Ishikawa (cell line): Measurements from ENCODE around the gene ZNF615.

Source experiments
- CEBPB ChIP-seq: IDR thresholded peaks from 2 replicates; pipeline ENCODE4 v1.6.1; 2012
- CREB1 ChIP-seq: IDR thresholded peaks from 2 replicates; pipeline ENCODE4 v1.6.1; 2012; ENCODE audit warnings: low read depth
- EGR1 ChIP-seq: IDR thresholded peaks from 2 replicates; pipeline ENCODE4 v1.6.1; 2012
- EP300 ChIP-seq: IDR thresholded peaks from 2 replicates; pipeline ENCODE4 v1.6.1; 2012; ENCODE audit warnings: borderline replicate concordance
- FOXM1 ChIP-seq: IDR thresholded peaks from 2 replicates; pipeline ENCODE4 v1.6.1; 2012; ENCODE audit warnings: low read depth, borderline replicate concordance
- NFIC ChIP-seq: IDR thresholded peaks from 2 replicates; pipeline ENCODE4 v1.6.1; 2012
- RAD21 ChIP-seq: IDR thresholded peaks from 2 replicates; pipeline ENCODE4 v1.6.1; 2012; ENCODE audit warnings: low read depth
- TAF1 ChIP-seq: IDR thresholded peaks from 2 replicates; pipeline ENCODE4 v1.6.1; 2012; ENCODE audit warnings: low read depth, mild to moderate bottlenecking
- TCF12 ChIP-seq: IDR thresholded peaks from 2 replicates; pipeline ENCODE4 v1.6.1; 2012; ENCODE audit warnings: low read depth
- TEAD4 ChIP-seq: IDR thresholded peaks from 2 replicates; pipeline ENCODE4 v1.6.1; 2012
- YY1 ChIP-seq: IDR thresholded peaks from 2 replicates; pipeline ENCODE4 v1.6.1; 2012; ENCODE audit warnings: low read depth
- ZBTB7A ChIP-seq: IDR thresholded peaks from 2 replicates; pipeline ENCODE4 v1.6.1; 2012; ENCODE audit warnings: low read depth
- TF ChIP-seq, protein P1 (sequence below): IDR thresholded peaks from 2 replicates; pipeline ENCODE4 v1.6.1; 2012
- TF ChIP-seq, protein P2 (sequence below): IDR thresholded peaks from 2 replicates; pipeline ENCODE4 v1.6.1; 2012
- TF ChIP-seq, protein P3 (sequence below): IDR thresholded peaks from 2 replicates; pipeline ENCODE4 v1.6.1; 2012; ENCODE audit warnings: low read depth, mild to moderate bottlenecking

The ZNF615 gene

DNA sequence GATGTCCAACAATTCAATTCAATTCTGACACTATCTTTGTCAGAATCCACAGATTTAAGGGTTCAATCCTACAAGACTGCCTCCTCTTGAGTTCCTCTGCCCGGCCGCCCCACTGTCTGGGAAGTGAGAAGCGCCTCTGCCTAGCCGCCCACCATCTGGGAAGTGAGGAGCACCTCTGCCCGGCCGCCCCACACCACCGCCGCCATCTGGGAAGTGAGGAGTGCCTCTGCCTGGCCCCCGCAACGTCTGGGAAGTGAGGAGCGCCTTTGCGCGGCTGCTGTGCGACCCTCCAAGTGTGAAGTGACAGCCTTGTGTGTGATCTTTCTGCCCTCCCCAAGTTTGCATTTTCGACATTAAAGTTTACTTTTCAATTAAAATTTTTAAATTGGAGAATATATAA, 14.2 kb upstream of the ZNF615 start:
- TF ChIP-seq, protein P1, sequence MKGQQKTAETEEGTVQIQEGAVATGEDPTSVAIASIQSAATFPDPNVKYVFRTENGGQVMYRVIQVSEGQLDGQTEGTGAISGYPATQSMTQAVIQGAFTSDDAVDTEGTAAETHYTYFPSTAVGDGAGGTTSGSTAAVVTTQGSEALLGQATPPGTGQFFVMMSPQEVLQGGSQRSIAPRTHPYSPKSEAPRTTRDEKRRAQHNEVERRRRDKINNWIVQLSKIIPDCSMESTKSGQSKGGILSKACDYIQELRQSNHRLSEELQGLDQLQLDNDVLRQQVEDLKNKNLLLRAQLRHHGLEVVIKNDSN = no peak
- no peak for TF ChIP-seq FOXM1
- TF ChIP-seq, protein P2, sequence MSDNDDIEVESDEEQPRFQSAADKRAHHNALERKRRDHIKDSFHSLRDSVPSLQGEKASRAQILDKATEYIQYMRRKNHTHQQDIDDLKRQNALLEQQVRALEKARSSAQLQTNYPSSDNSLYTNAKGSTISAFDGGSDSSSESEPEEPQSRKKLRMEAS = no peak
- no peak for TF ChIP-seq TAF1
- TF ChIP-seq, protein P3, sequence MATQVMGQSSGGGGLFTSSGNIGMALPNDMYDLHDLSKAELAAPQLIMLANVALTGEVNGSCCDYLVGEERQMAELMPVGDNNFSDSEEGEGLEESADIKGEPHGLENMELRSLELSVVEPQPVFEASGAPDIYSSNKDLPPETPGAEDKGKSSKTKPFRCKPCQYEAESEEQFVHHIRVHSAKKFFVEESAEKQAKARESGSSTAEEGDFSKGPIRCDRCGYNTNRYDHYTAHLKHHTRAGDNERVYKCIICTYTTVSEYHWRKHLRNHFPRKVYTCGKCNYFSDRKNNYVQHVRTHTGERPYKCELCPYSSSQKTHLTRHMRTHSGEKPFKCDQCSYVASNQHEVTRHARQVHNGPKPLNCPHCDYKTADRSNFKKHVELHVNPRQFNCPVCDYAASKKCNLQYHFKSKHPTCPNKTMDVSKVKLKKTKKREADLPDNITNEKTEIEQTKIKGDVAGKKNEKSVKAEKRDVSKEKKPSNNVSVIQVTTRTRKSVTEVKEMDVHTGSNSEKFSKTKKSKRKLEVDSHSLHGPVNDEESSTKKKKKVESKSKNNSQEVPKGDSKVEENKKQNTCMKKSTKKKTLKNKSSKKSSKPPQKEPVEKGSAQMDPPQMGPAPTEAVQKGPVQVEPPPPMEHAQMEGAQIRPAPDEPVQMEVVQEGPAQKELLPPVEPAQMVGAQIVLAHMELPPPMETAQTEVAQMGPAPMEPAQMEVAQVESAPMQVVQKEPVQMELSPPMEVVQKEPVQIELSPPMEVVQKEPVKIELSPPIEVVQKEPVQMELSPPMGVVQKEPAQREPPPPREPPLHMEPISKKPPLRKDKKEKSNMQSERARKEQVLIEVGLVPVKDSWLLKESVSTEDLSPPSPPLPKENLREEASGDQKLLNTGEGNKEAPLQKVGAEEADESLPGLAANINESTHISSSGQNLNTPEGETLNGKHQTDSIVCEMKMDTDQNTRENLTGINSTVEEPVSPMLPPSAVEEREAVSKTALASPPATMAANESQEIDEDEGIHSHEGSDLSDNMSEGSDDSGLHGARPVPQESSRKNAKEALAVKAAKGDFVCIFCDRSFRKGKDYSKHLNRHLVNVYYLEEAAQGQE = no peak
- TF ChIP-seq ZBTB7A = no peak
- no peak for TF ChIP-seq NFIC
- TF ChIP-seq EGR1 = no peak
- TF ChIP-seq CEBPB = no peak
- no peak for TF ChIP-seq RAD21
- no peak for TF ChIP-seq TEAD4
- no peak for TF ChIP-seq EP300

DNA sequence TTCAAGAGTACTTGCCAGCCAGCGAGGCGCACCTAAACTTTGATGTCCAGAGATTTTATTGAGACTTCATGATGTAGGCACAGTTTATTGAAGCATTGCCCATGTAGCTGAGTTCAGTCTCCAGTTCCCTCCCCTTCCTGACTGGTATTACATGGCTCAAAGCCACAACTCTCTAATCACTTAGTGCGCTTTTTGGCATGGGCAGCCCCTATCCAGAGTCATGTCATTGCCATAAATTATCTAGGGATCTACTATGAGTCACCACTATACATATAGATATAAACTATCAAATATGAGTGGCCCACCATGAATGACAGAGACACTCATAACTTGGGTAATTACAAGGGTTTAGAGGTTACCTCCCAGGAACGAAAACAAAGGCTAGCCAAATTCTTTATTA, 12.5 kb upstream of the ZNF615 start:
- TF ChIP-seq NFIC (no peak), ZBTB7A (no peak), FOXM1 (no peak)
- TF ChIP-seq, protein P2 = no peak

DNA sequence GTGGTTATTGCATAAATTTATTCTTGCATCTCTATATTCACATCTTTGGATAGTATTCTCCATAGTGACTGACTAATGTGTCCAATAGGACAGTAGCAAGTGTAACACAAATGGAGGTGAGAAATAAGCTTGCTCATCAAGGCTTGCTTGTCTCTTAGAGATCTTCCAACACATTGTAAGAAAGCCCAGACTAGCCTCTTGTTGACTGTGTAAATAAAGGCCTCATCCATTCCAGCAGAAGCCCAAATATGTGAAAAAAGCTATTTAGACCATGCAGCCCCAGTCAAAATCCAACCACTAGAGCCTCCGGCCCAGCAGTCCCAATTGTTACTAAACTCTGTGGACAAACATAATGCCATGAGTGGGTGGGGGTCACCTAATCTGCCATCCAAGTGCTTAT, 2.7 kb upstream of the ZNF615 start:
- no peak for TF ChIP-seq YY1
- TF ChIP-seq, protein P2 = no peak
- TF ChIP-seq CREB1 = no peak
- no peak for TF ChIP-seq TCF12
- TF ChIP-seq CEBPB = no peak
- TF ChIP-seq, protein P3 = no peak
- TF ChIP-seq RAD21 = no peak
- TF ChIP-seq, protein P1 = no peak
- no peak for TF ChIP-seq EP300
- no peak for TF ChIP-seq NFIC
- TF ChIP-seq TEAD4 = no peak
- no peak for TF ChIP-seq ZBTB7A
- no peak for TF ChIP-seq FOXM1

DNA sequence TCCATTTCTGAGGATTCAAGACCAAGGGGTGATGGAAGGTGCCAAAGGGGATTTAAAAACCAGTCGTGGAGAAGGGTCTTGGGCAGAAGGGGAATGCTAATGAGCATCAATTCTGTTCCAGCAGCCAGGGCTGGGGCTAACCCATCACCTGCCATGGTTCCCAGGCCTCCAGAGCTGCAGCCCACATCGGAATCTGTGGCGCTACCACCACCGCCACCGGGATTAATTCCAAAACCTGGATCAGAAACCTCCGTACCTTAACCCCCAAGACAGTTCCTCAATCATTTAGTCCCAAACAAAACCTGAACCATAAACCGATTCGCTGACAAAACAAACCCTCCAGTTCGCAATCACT, 583 bp downstream of the ZNF615 start:
- TF ChIP-seq, protein P3 = no peak
- TF ChIP-seq FOXM1 (no peak), YY1 (no peak), NFIC (no peak), TEAD4 (no peak), TCF12 (no peak), EGR1 (no peak), TAF1 (no peak), RAD21 (no peak), CREB1 (no peak), ZBTB7A (no peak), CEBPB (no peak), EP300 (no peak)
- TF ChIP-seq, protein P1 = no peak
- TF ChIP-seq, protein P2 = no peak
